BE2C (cell line): ENCODE results near the gene KCNRG.
"Not testable (repeated sequence)": the region's sequence is repeated elsewhere in the genome, so short reads cannot be mapped to it uniquely, and the experiment has no call there.

Source experiments
- DNase-seq: peaks from one replicate; pipeline ENCODE4 v3.0.0-alpha.2; 2020
- H3K27me3 ChIP-seq: fragments of 250-450 bp; sonication (Bioruptor Pico); 2 replicates; pipeline ENCODE4 v1.5.1; 2020; ENCODE audit warnings: mild to moderate bottlenecking
- H3K36me3 ChIP-seq: fragments of 250-450 bp; sonication (Bioruptor Pico); 2 replicates; pipeline ENCODE4 v1.5.1; 2020; ENCODE audit warnings: mild to moderate bottlenecking
- H3K4me1 ChIP-seq: fragments of 250-450 bp; sonication (Bioruptor Pico); 2 replicates; pipeline ENCODE4 v1.5.1; 2020
- H3K4me3 ChIP-seq: 2 replicates; pipeline ENCODE4 v1.5.1; 2011; ENCODE audit warnings: low read depth, low read length
- H3K9me3 ChIP-seq: fragments of 250-450 bp; sonication (Bioruptor Pico); 2 replicates; pipeline ENCODE4 v1.5.1; 2020
- CTCF ChIP-seq: IDR thresholded peaks from 2 replicates; pipeline ENCODE4 v1.5.1; 2012; ENCODE audit warnings: mild to moderate bottlenecking, low read depth, low read length

Gene KCNRG

GRCh38 chr13:50038266-50038665 is 23.0 kb downstream of the KCNRG start:
- no peaks in the 10 kb centered on the region for H3K9me3 ChIP-seq
- DNase-seq: no peak
- no peaks in the 10 kb centered on the region for H3K27me3 ChIP-seq
- H3K36me3 ChIP-seq: peaks cover 7% of the 10 kb centered on the region
- H3K4me1 ChIP-seq: no peaks in the 10 kb centered on the region
- no peak for TF ChIP-seq CTCF
- H3K4me3 ChIP-seq: no peak overlapping the region

- Histone ChIP-seq H3K36me3 (peaks cover 48% of the 10 kb centered on the region), H3K4me3 (no peak overlapping the region), H3K4me1 (no peaks in the 10 kb centered on the region; the same call in 1 of the 2 replicates), H3K9me3 (no peaks in the 10 kb centered on the region), H3K27me3 (no peaks in the 10 kb centered on the region)
- DNase-seq: no peak
- TF ChIP-seq CTCF: no peak
Observed at GRCh38 chr13:50052478-50052877, 37.2 kb downstream of the KCNRG start.

GRCh38 chr13:50053844-50054243 is 38.6 kb downstream of the KCNRG start:
- no peaks in the 10 kb centered on the region; the same call in 1 of the 2 replicates for H3K4me1 ChIP-seq
- H3K27me3 ChIP-seq: no peaks in the 10 kb centered on the region
- H3K4me3 ChIP-seq: no peak overlapping the region
- no peaks in the 10 kb centered on the region for H3K9me3 ChIP-seq
- no peak for TF ChIP-seq CTCF
- peaks cover 46% of the 10 kb centered on the region for H3K36me3 ChIP-seq
- no peak for DNase-seq

- Histone ChIP-seq H3K4me3 (no peak overlapping the region), H3K4me1 (no peaks in the 10 kb centered on the region; the same call in 1 of the 2 replicates), H3K9me3 (no peaks in the 10 kb centered on the region), H3K36me3 (peaks cover 46% of the 10 kb centered on the region), H3K27me3 (no peaks in the 10 kb centered on the region)
- no peak for TF ChIP-seq CTCF
- DNase-seq: no peak
Observed at GRCh38 chr13:50055454-50055853, 40.2 kb downstream of the KCNRG start.

- no peak overlapping the region for H3K4me3 ChIP-seq
- no peaks in the 10 kb centered on the region for H3K27me3 ChIP-seq
- H3K9me3 ChIP-seq: no peaks in the 10 kb centered on the region
- TF ChIP-seq CTCF: no peak
- H3K4me1 ChIP-seq: no peaks in the 10 kb centered on the region; the same call in none of the 2 replicates
- no peak for DNase-seq
- peaks cover 41% of the 10 kb centered on the region for H3K36me3 ChIP-seq
Observed at GRCh38 chr13:50060718-50061117, 45.5 kb downstream of the KCNRG start.

GRCh38 chr13:50062336-50062735 is 47.1 kb downstream of the KCNRG start:
- H3K27me3 ChIP-seq, H3K4me3 ChIP-seq, H3K4me1 ChIP-seq, H3K9me3 ChIP-seq, DNase-seq: not testable (repeated sequence)
- H3K36me3 ChIP-seq: peaks cover 43% of the 10 kb centered on the region

- Histone ChIP-seq H3K4me3 (no peak overlapping the region), H3K36me3 (peaks cover 65% of the 10 kb centered on the region), H3K4me1 (no peaks in the 10 kb centered on the region; the same call in 1 of the 2 replicates), H3K27me3 (no peaks in the 10 kb centered on the region), H3K9me3 (no peaks in the 10 kb centered on the region)
- no peak for DNase-seq
- no peak for TF ChIP-seq CTCF
Observed at GRCh38 chr13:50065712-50066111, 50.5 kb downstream of the KCNRG start.
